Stimulated activated CD4-positive, alpha-beta T cell treated with anti-CD3 and anti-CD28 coated beads, Interleukin-2, amount 100 ng/mL, for 4 hours (primary cell): Measurements from ENCODE around the gene THAP4.
"Not testable (repeated sequence)": the region's sequence is repeated elsewhere in the genome, so short reads cannot be mapped to it uniquely, and the experiment has no call there.

ENCODE experiments used
- DNase-seq: peaks from one replicate; pipeline ENCODE4 v3.0.0-alpha.2; 2020; ENCODE audit warnings: low read depth

Gene THAP4

DNA sequence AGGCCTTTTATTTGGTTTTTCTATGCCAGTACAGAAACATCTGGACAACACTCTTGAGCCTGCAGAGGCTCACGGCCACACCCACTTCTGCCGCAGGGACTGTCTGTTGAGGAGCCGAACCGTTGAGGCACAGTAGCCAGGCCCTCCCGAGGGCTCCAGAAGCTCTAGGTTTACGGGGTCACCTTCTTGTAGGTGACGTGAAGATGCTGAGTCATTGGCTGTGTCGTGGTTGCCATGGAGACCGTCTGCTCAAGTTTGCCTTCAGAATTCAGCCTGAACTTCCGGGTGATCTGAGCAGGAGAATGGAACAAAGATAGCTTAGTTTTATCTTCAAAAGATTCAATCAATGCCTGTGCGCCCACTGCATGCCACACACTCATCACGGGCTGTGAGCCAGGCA lies 52.5 kb downstream of the THAP4 start:
- DNase-seq: no peak

DNA sequence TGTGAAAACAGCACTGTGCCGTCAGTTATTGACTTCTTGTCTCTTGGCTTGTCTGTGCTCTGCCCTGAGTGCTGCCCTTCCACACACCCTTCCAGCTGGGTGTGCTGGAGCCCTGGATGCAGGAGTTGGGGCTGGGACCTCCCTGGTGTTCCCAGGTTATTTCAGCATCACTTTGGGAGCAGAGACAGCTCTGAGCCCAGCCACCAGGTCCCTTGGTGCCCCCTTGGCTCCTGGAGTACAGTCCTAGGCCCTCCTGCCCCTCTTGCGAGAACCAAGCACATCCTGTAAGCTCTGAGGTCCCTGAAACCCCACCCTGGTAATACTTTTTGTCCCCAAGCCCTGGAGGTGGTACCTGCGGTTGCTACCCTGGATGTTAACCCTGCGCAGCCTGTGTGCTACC lies 54.2 kb downstream of the THAP4 start:
- DNase-seq: no peak

GRCh38 chr2:241582328-241582727 lies 54.6 kb downstream of the THAP4 start:
- no peak for DNase-seq

GRCh38 chr2:241579281-241579680 lies 57.7 kb downstream of the THAP4 start:
- no peak for DNase-seq

DNA sequence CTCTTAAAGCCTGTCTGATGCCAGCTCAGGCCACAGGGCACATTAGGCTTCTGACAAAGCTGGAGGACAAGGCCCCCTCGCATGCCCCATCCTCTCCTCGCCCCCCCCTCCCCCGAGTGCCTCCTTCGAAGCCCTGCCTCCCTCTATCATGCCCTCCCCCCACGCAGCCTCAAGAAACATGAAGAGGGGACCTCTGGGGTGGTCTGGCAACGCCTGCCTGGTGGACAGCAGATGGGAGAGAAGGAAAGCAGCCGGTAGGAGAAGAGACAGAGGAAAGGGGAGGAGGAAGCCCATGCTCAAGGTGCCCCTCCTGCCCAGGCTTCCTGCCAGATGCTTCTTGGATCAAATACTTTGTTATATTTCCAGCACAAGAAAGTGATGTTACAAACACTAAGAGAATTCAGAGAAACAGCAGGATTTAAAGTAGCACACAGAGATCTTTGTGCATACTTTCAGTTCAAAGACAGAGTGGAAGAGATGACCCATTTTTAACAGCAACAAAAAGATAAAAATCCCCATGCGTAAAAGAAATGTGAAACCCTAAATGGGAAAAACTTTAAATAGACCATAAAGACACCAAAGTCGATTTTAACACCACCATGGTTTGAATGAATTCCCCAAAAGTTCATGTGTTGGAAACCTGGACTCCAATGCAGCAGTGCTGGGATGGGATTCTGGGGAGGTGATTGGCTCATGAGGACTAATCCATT lies 59.4 kb downstream of the THAP4 start:
- DNase-seq: no peak

- no peak for DNase-seq
Measured at GRCh38 chr2:241576293-241576654, 60.7 kb downstream of the THAP4 start.

GRCh38 chr2:241575624-241576292 lies 61.2 kb downstream of the THAP4 start:
- no peak for DNase-seq

DNA sequence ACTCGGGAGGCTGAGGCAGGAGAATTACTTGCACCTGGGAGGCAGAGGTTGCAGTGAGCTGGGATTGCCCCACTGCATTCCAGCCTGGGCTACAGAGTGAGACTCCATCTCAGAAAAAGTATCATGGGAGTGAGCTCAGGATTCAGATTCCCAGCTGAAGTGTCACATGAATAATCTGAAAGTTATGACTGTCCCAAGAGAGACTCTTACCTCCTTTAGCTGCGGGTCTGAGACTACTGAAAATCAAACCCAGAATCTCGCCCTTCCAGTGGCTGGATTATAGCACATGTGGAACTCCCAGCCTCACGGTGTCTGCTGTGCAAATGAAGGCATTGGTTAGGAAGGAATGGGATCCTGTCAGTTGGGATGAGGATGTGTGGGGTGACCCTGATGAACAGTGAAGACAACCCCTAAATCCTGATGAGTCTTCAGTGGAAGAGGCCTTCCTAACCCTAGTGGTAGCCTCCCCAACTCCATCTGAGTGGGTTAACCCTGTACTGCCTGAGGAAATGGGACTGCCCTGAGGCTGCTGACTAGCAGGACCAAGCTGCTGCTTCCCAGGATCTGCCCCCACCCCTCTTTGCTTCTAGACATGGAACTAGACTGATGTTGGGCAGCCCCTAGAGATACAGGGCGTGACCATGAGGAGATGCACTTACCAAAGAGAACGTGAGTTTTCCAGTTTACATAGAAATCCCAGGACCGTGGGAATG lies 61.9 kb downstream of the THAP4 start:
- no peak for DNase-seq

DNA sequence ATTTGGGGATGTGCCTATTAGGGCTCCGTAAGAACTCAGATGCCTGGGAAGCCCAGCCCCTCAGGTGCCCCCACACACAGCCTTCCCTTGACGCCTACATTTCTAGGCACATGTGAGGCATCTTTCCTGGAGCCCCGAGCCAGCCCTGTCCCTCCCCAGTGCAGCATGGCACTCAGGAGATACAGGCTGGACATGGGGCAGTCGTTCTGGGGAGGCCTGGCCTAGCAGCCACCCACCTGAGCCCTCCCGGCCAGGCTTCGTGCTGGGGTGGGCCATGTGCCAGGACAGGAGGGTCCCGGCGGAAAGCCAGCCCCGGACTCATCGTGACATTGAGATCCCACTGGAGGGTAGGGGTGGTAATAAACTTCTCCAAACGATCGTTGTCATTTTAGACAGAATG lies 63.2 kb downstream of the THAP4 start:
- no peak for DNase-seq

GRCh38 chr2:241572915-241573651 lies 63.9 kb downstream of the THAP4 start:
- not testable (repeated sequence) for DNase-seq

DNA sequence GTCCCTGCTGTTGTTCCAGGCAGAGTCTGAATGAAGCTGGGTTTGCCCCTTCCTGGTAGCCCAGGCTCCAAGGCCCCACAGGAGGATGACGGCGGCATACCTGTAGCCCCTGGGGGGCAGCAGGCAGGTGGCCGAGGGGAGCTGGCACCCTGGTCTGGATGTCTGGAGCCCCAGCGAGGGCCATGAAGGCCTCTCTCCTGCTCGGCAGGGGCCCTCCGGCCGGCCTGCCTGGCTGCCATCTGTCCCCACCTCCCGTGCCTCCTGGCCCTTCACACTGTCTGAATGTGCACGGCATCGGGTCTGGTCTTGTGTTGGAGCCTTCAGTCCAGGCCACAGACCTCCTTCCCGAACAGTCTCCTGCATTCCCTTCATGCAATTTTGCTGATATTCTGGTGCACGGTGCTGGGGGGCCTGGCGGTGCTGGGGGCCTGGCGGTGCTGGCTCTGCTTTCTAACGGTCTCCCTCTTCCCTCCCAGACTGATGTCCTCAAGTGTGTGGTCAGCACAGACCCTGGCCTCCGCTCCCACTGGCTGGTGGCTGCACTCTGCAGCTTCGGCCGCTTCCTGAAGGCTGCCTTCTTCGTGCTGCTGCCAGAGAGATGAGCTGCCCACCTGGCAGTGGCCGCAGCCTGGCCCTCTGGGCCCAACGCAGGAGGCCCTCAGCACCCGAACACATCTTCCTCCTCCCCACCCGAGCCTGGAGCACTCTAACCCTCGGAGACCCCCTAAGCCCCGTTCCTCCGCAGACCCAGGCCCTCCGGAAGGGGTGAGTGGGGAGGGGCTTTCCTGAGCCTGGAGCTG lies 64.9 kb downstream of the THAP4 start:
- no peak for DNase-seq

GRCh38 chr2:241570961-241571581 lies 65.9 kb downstream of the THAP4 start:
- no peak for DNase-seq

DNA sequence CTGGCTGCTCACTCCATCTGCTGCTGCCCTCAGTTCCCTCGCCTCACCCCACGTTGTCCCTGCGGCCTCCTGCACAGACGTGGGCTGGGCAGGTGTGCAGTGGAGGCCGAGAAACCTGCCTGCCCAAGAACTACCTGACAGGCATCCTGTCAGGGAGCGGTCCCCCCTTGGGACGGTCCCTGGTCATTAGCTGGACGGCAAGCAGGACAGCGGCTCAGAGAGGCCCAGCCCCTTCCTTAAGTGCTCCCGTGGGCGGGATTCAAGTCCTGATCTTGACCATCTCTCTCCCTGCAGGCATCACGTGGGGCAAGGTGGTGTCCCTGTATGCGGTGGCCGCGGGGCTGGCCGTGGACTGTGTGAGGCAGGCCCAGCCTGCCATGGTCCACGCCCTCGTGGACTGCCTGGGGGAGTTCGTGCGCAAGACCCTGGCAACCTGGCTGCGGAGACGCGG lies 67.1 kb downstream of the THAP4 start:
- no peak for DNase-seq

- no peak for DNase-seq
Measured at GRCh38 chr2:241568726-241569125, 68.2 kb downstream of the THAP4 start.

GRCh38 chr2:241567776-241568175 lies 69.2 kb downstream of the THAP4 start:
- no peak for DNase-seq

GRCh38 chr2:241567266-241567665 lies 69.7 kb downstream of the THAP4 start:
- DNase-seq: not testable (repeated sequence)

- no peak for DNase-seq
Measured at GRCh38 chr2:241566468-241566867, 70.5 kb downstream of the THAP4 start.

DNA sequence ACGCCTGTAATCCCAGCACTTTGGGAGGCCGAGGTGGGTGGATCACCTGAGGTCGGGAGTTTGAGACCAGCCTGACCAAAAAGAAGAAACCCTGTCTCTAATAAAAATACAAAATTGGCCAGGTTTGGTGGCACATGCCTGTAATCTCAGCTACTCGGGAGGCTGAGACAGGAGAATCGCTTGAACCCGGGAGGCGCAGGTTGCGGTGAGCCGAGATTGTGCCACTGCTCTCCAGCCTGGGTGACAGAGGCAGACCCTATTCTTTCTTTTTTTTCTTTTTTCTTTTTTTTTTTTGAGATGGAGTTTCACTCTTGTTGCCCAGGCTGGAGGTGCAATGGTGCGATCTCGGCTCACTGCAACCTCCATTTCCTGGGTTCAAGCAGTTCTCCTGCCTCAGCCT lies 70.9 kb downstream of the THAP4 start:
- not testable (repeated sequence) for DNase-seq

DNA sequence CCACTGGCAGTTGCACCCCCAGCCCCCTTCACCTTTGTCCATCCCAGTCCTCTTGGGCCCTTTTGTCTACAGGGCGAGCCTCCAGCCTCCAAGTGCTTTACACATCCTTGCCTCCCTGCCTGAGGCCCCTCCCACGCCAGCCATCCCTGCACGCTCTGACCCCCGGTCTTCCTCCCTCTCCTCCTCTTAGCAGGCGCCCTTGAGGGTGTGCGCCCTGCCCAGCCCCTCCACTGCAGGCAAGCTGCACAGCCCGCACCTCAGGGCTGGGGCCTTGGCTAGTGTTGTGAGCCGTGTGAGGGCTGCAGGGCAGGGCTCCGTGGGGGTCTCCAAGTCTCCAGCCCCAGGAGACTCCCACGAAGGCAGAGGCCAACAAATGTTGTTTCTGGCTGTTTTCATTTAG lies 71.5 kb downstream of the THAP4 start:
- DNase-seq: no peak

DNA sequence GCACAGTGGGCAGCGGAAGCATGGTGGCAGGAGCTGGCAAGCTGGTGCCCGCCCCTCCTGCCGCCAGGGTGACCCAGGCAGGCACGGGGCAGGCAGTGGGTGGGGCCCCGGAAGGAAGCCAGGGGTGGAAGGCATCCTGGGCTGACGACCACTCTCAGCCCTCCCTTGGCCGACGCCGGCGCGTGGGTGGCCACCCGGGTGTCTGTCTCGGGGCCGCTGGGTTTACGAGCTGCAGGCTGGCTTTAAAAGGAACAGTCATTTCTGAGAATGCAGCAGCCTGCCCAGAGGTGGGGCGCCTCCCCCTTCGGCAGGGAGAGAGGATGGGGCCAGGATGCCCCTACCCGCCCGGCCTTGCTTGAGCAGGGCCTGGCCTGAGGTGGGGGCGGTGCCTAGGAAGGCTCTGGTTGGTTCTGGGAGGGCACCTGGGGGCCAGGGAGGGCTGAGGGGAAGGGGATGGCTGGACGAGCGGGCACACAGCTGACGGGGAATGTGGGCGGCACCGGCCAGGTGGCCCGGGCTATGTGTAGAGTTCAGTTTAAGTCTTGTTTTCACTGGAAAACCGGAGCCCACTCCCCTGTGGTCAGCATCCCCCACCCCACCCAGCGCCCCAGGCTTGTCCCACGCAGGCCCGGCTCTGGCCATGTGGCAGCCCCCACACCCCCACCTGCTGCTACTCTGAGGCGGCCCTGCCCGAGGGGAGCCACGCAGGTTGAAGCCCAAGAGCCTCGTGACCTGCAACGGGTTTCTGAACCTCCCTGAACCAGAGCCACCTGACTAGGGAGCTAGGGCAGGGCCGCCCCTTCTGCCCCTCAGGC lies 72.2 kb downstream of the THAP4 start:
- no peak for DNase-seq
